GM23338 (cell line): ENCODE measurements around the gene FRA10AC1. TPM values are rescaled to one million over a fixed set of nuclear protein-coding genes. Genes with fewer than 3 reads are reported as not detected.

Source experiments
- polyA plus RNA-seq: library from polyadenylated mRNA; unstranded; fragments of >200 nt; fragmentation: Nextera tagmentation; extraction: Ambion mirVana; gene quantifications from 2 replicates; pipeline ENCODE4 v1.2.1, GENCODE V29; 2016
- total RNA-seq: library from RNA; depleted of rRNA; stranded (reverse); fragments of >200 nt; shearing (Covaris generic); gene quantifications from 2 replicates; pipeline ENCODE4 v1.2.3, GENCODE V29; 2014; rRNA removed

FRA10AC1 gene
- total and polyA plus RNA-seq, 2 experiments from 2014 or later = 35.4 to 51.5 TPM

Other genes with a start within 250 kb of the FRA10AC1 start
- 0.54 and 1.4 TPM in 2 replicates for gene MYOF, start 220.3 kb downstream of the FRA10AC1 start, total RNA-seq
- 0.45 and 0.82 TPM in 2 replicates for gene MYOF, start 220.3 kb downstream of the FRA10AC1 start, polyA plus RNA-seq
- 15.0 and 22.4 TPM in 2 replicates for gene CEP55, start 206.0 kb downstream of the FRA10AC1 start, total RNA-seq
- 12.4 and 13.2 TPM in 2 replicates for gene CEP55, start 206.0 kb downstream of the FRA10AC1 start, polyA plus RNA-seq
- not detected in 2 replicates for gene FFAR4, start 135.9 kb downstream of the FRA10AC1 start, total RNA-seq
- 0.06 TPM in 1 of 2 replicates, not detected in the other for gene FFAR4, start 135.9 kb downstream of the FRA10AC1 start, polyA plus RNA-seq
- 0.23 and 1.0 TPM in 2 replicates for gene RBP4, start 101.4 kb downstream of the FRA10AC1 start, total RNA-seq
- 0.47 and 0.79 TPM in 2 replicates for gene RBP4, start 101.4 kb downstream of the FRA10AC1 start, polyA plus RNA-seq
- not detected in 2 replicates for gene PDE6C, start 90.1 kb downstream of the FRA10AC1 start, total RNA-seq
- gene PDE6C, start 90.1 kb downstream of the FRA10AC1 start, polyA plus RNA-seq = 0.06 and 0.17 TPM in 2 replicates
- 0.28 TPM in 1 of 2 replicates, not detected in the other for gene LGI1, start 55.3 kb upstream of the FRA10AC1 start, total RNA-seq
- gene LGI1, start 55.3 kb upstream of the FRA10AC1 start, polyA plus RNA-seq = 0.28 and 0.31 TPM in 2 replicates
- 3.9 and 7.2 TPM in 2 replicates for gene SLC35G1, start 191.4 kb upstream of the FRA10AC1 start, total RNA-seq
- gene SLC35G1, start 191.4 kb upstream of the FRA10AC1 start, polyA plus RNA-seq = 3.3 and 4.1 TPM in 2 replicates